ENCODE data around the gene ITIH4. TPM values are rescaled to one million over a fixed set of nuclear protein-coding genes. Genes with fewer than 3 reads are reported as not detected.

Gene ITIH4
- total RNA-seq, 1 donor from 2014 or later, result 1.1 TPM

- Histone ChIP-seq H3K9me3 (ENCODE audit: low read depth) (no peaks in the 10 kb centered on the region), H3K36me3 (no peaks in the 10 kb centered on the region), H3K4me3 (no peak overlapping the region), H3K27me3 (no peaks in the 10 kb centered on the region), H3K4me1 (no peaks in the 10 kb centered on the region), H3F3A (ENCODE audit: low read depth) (no peaks in the 10 kb centered on the region), H3K79me2 (ENCODE audit: low read depth) (no peaks in the 10 kb centered on the region), H4K20me1 (ENCODE audit: low read depth) (no peaks in the 10 kb centered on the region), H3K27ac (no peak overlapping the region), H3K4me2 (no peak overlapping the region), H2AFZ (replicated peaks) (no peak overlapping the region), H3K9ac (no peak overlapping the region)
- TF ChIP-seq EZH2phosphoT487 (IDR thresholded peaks at IDR 0.05) (no peak), CTCF (IDR thresholded peaks at IDR 0.05) (no peak), EZH2 (IDR thresholded peaks at IDR 0.05) (no peak)
- peaks cover 2% of the 10 kb centered on the region for H3K27me3 Mint-ChIP-seq (ENCODE audit: insufficient read depth, low read depth)
- no peak for DNase-seq (ENCODE audit: low spot score)
- peaks cover 14% of the 10 kb centered on the region for H3K9me3 Mint-ChIP-seq
- no peak overlapping the region for H3K27ac Mint-ChIP-seq
- H3K4me3 Mint-ChIP-seq, result no peak overlapping the region
- H3K36me3 Mint-ChIP-seq, result peaks cover 15% of the 10 kb centered on the region
- H3K4me1 Mint-ChIP-seq, result no peaks in the 10 kb centered on the region
Observed at GRCh38 chr3:52865994-52866393, 35.5 kb upstream of the ITIH4 start.

- H3K27me3 Mint-ChIP-seq (ENCODE audit: insufficient read depth, low read depth), result no peaks in the 10 kb centered on the region
- H3F3A ChIP-seq (ENCODE audit: low read depth), result no peaks in the 10 kb centered on the region
- peaks cover 9% of the 10 kb centered on the region for H3K9me3 Mint-ChIP-seq
- TF ChIP-seq EZH2phosphoT487 (IDR thresholded peaks at IDR 0.05) (no peak), EZH2 (IDR thresholded peaks at IDR 0.05) (no peak), CTCF (IDR thresholded peaks at IDR 0.05) (no peak)
- no peak for DNase-seq (ENCODE audit: low spot score)
- no peaks in the 10 kb centered on the region for H3K4me1 ChIP-seq
- H3K4me1 Mint-ChIP-seq, result no peaks in the 10 kb centered on the region
- no peak overlapping the region for H3K4me3 Mint-ChIP-seq
- H3K27me3 ChIP-seq, result no peaks in the 10 kb centered on the region
- peaks cover 13% of the 10 kb centered on the region for H3K36me3 Mint-ChIP-seq
- H3K27ac Mint-ChIP-seq, result no peak overlapping the region
- no peaks in the 10 kb centered on the region for H3K9me3 ChIP-seq (ENCODE audit: low read depth)
- no peak overlapping the region for H3K4me3 ChIP-seq
- H2AFZ ChIP-seq (replicated peaks), result no peak overlapping the region
- H3K36me3 ChIP-seq, result no peaks in the 10 kb centered on the region
- no peak overlapping the region for H3K27ac ChIP-seq
- no peaks in the 10 kb centered on the region for H4K20me1 ChIP-seq (ENCODE audit: low read depth)
- no peak overlapping the region for H3K9ac ChIP-seq
- no peaks in the 10 kb centered on the region for H3K79me2 ChIP-seq (ENCODE audit: low read depth)
- H3K4me2 ChIP-seq, result no peak overlapping the region
Observed at GRCh38 chr3:52860424-52860768, 29.9 kb upstream of the ITIH4 start.

GRCh38 chr3:52859686-52860423, 29.4 kb upstream of the ITIH4 start:
- TF ChIP-seq CTCF (IDR thresholded peaks at IDR 0.05) (no peak), EZH2 (IDR thresholded peaks at IDR 0.05) (no peak), EZH2phosphoT487 (IDR thresholded peaks at IDR 0.05) (no peak)
- Mint-ChIP-seq H3K4me1 (no peaks in the 10 kb centered on the region), H3K27me3 (ENCODE audit: insufficient read depth, low read depth) (no peaks in the 10 kb centered on the region), H3K36me3 (peaks cover 10% of the 10 kb centered on the region), H3K4me3 (no peak overlapping the region), H3K27ac (no peak overlapping the region), H3K9me3 (peaks cover 6% of the 10 kb centered on the region)
- Histone ChIP-seq H3K9me3 (ENCODE audit: low read depth) (no peaks in the 10 kb centered on the region), H2AFZ (replicated peaks) (no peak overlapping the region), H3K4me3 (no peak overlapping the region), H3K27me3 (no peaks in the 10 kb centered on the region), H3K27ac (no peak overlapping the region), H3K36me3 (no peaks in the 10 kb centered on the region), H3K4me1 (no peaks in the 10 kb centered on the region), H3K4me2 (no peak overlapping the region), H3K79me2 (ENCODE audit: low read depth) (no peaks in the 10 kb centered on the region), H3K9ac (no peak overlapping the region), H3F3A (ENCODE audit: low read depth) (no peaks in the 10 kb centered on the region), H4K20me1 (ENCODE audit: low read depth) (no peaks in the 10 kb centered on the region)
- no peak for DNase-seq (ENCODE audit: low spot score)
